ENCODE measurements around the gene ZNF761. TPM values are rescaled to one million over a fixed set of nuclear protein-coding genes. Genes with fewer than 3 reads are reported as not detected.
"Not testable (repeated sequence)": the region's sequence is repeated elsewhere in the genome, so short reads cannot be mapped to it uniquely, and the experiment has no call there.

ZNF761 gene
- total and polyA plus RNA-seq, 2 donors (not counting 1 experiment from before 2014, with no cell fraction given) = 10.7 to 11.5 TPM

DNA sequence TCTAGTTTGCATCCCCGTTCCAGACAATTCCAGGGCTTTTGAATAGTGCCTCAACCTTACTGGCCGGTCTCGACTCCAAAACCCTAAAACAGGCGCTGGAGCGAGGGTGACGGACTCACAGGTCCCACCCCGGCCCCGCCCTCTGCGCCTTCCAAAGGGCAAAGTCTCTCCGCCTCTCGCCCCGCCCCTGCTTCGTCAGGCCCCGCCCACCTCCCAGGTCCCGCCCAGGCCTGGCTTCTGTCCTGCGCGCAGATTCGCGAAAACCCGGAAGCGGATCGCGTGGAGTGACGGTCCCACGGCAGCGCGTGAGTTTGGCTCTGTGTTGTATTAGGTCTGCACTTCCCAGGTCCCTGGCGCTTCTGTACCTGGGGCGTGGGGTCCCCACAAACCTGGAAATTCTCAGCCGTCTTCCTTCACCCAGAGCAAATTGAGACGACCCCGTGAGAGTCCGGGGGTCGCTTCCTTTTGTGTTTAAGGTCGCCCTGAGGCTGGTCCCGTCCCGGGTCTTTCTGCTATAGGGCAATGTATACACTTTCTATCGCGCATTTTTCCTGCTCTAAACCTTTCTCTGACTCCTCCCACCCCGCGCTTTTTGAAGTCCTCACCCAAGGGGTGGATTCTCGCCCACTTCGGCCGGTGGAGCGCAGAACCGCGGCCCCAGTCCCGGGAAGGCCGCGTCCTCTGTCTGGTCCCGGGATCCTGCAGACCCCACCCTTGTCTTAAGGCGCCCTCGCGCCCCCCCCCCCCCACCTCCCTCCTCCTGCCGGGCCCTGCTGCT lies 35.9 kb downstream of the ZNF761 start, which contains the start of gene ZNF813:
Gene ZNF813 (plus strand): TSS at position 249 of the 778 bp plus-strand sequence. CDS start 16,090 bp downstream, outside the sequence.
- no peaks in the 10 kb centered on the region for H3K36me3 ChIP-seq (ENCODE audit: control insufficient read depth, insufficient read depth, low read length)
- no peaks in the 10 kb centered on the region for H3K27me3 ChIP-seq (ENCODE audit: control insufficient read depth, insufficient read depth, low read length)
- TF ChIP-seq, protein P1, sequence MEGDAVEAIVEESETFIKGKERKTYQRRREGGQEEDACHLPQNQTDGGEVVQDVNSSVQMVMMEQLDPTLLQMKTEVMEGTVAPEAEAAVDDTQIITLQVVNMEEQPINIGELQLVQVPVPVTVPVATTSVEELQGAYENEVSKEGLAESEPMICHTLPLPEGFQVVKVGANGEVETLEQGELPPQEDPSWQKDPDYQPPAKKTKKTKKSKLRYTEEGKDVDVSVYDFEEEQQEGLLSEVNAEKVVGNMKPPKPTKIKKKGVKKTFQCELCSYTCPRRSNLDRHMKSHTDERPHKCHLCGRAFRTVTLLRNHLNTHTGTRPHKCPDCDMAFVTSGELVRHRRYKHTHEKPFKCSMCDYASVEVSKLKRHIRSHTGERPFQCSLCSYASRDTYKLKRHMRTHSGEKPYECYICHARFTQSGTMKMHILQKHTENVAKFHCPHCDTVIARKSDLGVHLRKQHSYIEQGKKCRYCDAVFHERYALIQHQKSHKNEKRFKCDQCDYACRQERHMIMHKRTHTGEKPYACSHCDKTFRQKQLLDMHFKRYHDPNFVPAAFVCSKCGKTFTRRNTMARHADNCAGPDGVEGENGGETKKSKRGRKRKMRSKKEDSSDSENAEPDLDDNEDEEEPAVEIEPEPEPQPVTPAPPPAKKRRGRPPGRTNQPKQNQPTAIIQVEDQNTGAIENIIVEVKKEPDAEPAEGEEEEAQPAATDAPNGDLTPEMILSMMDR (conservative IDR thresholded peaks at IDR 0.05 in 1 of 2, IDR thresholded peaks at IDR 0.05 in 1 of 2; ENCODE audit: low read depth in 1 of 2, low read length in 2 of 2) = no peak
- no peak for TF ChIP-seq EZH2 (IDR thresholded peaks at IDR 0.05; ENCODE audit: low read length, missing control alignments)
- H3K4me2 ChIP-seq (ENCODE audit: extremely low read depth, insufficient read depth, low read length) = peak within 1 kb of the TSS; percentile 87
- H3K27ac ChIP-seq (ENCODE audit: insufficient read depth, low read length) = peak within 1 kb of the TSS; percentile 67
- peak within 1 kb of the TSS; percentile 91 for H2AFZ ChIP-seq (ENCODE audit: low read length)
- H3K79me2 ChIP-seq (ENCODE audit: control insufficient read depth, insufficient read depth, low read length) = no peaks in the 10 kb centered on the region
- peak within 1 kb of the TSS; percentile 66 for H3K9ac ChIP-seq (ENCODE audit: insufficient read depth, low read length)
- H3K4me3 ChIP-seq (replicated peaks in 1 of 4; ENCODE audit: control extremely low read depth in 1 of 4, insufficient read depth in 1 of 4, low read depth in 3 of 4, low read length in 4 of 4) = peak within 1 kb of the TSS; percentile 63 to 81 (median 78)
- peak; percentile 76 to 86 for DNase-seq (ENCODE audit: low read depth in 2 of 2)
- H3K9me3 ChIP-seq (ENCODE audit: control insufficient read depth, insufficient read depth, low read depth, low read length) = no peaks in the 10 kb centered on the region
- H4K20me1 ChIP-seq (ENCODE audit: control insufficient read depth, extremely low read depth, insufficient read depth, low read length) = no peaks in the 10 kb centered on the region
- H3K4me1 ChIP-seq (ENCODE audit: control insufficient read depth, extremely low read depth, insufficient read depth, low read length) = no peaks in the 10 kb centered on the region

DNA sequence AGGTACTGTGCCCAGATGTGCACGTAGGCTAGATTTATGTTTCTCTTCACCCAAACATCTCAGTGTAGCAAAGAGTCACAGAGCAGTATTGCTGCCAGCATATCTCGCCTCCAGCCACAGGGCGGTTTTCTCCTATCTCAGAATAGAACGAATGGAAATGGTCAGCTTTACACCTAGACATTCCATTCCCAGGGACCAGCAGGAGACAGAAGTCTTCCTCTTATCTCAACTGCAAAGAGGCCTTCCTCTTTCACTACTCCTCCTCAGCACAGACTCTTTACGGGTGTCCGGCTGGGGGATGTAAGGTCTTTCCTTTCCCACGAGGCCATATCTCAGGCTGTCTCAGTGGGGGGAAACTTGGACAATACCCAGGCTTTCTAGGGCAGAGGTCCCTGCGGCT lies 36.8 kb downstream of the ZNF761 start:
- DNase-seq (ENCODE audit: low read depth in 2 of 2); H3K79me2 ChIP-seq (ENCODE audit: control insufficient read depth, insufficient read depth, low read length); H3K27me3 ChIP-seq (ENCODE audit: control insufficient read depth, insufficient read depth, low read length); H3K27ac ChIP-seq (ENCODE audit: insufficient read depth, low read length); H3K4me1 ChIP-seq (ENCODE audit: control insufficient read depth, extremely low read depth, insufficient read depth, low read length); H3K9me3 ChIP-seq (ENCODE audit: control insufficient read depth, insufficient read depth, low read depth, low read length); H2AFZ ChIP-seq (ENCODE audit: low read length); H4K20me1 ChIP-seq (ENCODE audit: control insufficient read depth, extremely low read depth, insufficient read depth, low read length); H3K36me3 ChIP-seq (ENCODE audit: control insufficient read depth, insufficient read depth, low read length); H3K9ac ChIP-seq (ENCODE audit: insufficient read depth, low read length): not testable (repeated sequence)
- peak overlapping the region in 3 of 4 experiments; percentile 52 to 78 (median 77) for H3K4me3 ChIP-seq (replicated peaks in 1 of 4; ENCODE audit: control extremely low read depth in 1 of 4, insufficient read depth in 1 of 4, low read depth in 3 of 4, low read length in 4 of 4)
- H3K4me2 ChIP-seq (ENCODE audit: extremely low read depth, insufficient read depth, low read length) = peak overlapping the region; percentile 75

DNA sequence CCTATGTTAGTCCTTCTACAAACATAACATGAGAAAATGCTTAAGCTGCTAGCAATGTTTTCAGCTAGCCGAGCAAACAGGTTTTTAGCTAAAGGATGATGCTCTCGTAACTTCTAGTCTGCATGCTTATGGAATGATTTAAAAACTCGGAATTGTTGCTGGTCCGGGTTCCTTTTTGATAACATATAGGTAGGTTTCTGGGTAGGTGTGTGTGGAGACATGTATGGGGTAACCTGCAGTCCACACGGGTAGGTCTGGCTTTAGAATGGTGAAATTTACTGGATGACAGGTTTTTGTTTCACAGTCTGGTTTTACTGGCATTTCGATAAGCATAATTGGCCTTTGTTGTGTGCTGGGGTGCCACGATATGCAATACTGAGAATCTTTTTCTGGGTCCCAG lies 40.1 kb downstream of the ZNF761 start:
- Histone ChIP-seq H4K20me1 (ENCODE audit: control insufficient read depth, extremely low read depth, insufficient read depth, low read length) (no peaks in the 10 kb centered on the region), H3K27me3 (ENCODE audit: control insufficient read depth, insufficient read depth, low read length) (no peaks in the 10 kb centered on the region), H3K4me1 (ENCODE audit: control insufficient read depth, extremely low read depth, insufficient read depth, low read length) (no peaks in the 10 kb centered on the region), H3K4me3 (replicated peaks in 1 of 4; ENCODE audit: control extremely low read depth in 1 of 4, insufficient read depth in 1 of 4, low read depth in 3 of 4, low read length in 4 of 4) (no peak overlapping the region), H3K4me2 (ENCODE audit: extremely low read depth, insufficient read depth, low read length) (no peak overlapping the region), H3K79me2 (ENCODE audit: control insufficient read depth, insufficient read depth, low read length) (no peaks in the 10 kb centered on the region), H2AFZ (ENCODE audit: low read length) (no peak overlapping the region), H3K9me3 (ENCODE audit: control insufficient read depth, insufficient read depth, low read depth, low read length) (no peaks in the 10 kb centered on the region), H3K27ac (ENCODE audit: insufficient read depth, low read length) (no peak overlapping the region), H3K36me3 (ENCODE audit: control insufficient read depth, insufficient read depth, low read length) (no peaks in the 10 kb centered on the region), H3K9ac (ENCODE audit: insufficient read depth, low read length) (no peak overlapping the region)
- no peak for TF ChIP-seq EZH2 (IDR thresholded peaks at IDR 0.05; ENCODE audit: low read length, missing control alignments)
- TF ChIP-seq, protein P1 (conservative IDR thresholded peaks at IDR 0.05 in 1 of 2, IDR thresholded peaks at IDR 0.05 in 1 of 2; ENCODE audit: low read depth in 1 of 2, low read length in 2 of 2) = no peak
- no peak for DNase-seq (ENCODE audit: low read depth in 2 of 2)

DNA sequence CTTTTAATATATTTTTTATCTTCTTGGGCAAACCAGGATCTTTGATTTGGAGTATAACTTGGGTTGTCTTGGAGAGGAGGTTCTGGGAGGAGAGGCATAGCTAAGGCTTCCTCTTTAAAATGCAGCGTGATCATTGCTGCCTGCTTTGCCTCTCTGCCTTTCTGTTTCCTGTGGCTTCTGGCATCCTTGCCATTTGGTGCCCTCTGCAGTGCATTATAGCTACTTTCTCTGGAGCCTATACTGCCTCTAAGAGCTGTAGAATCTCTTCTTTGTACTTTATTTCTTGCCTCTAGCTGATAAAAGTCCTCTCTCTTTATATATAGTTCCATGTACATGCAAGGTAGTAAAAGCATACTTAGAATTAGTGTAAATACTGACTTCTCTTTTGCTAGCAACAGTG lies 43.0 kb downstream of the ZNF761 start:
- H3K36me3 ChIP-seq (ENCODE audit: control insufficient read depth, insufficient read depth, low read length); DNase-seq (ENCODE audit: low read depth in 2 of 2); H3K4me2 ChIP-seq (ENCODE audit: extremely low read depth, insufficient read depth, low read length); H3K79me2 ChIP-seq (ENCODE audit: control insufficient read depth, insufficient read depth, low read length); H4K20me1 ChIP-seq (ENCODE audit: control insufficient read depth, extremely low read depth, insufficient read depth, low read length); H3K9ac ChIP-seq (ENCODE audit: insufficient read depth, low read length); H3K27me3 ChIP-seq (ENCODE audit: control insufficient read depth, insufficient read depth, low read length); H3K9me3 ChIP-seq (ENCODE audit: control insufficient read depth, insufficient read depth, low read depth, low read length); H3K27ac ChIP-seq (ENCODE audit: insufficient read depth, low read length); H3K4me3 ChIP-seq (replicated peaks in 1 of 4; ENCODE audit: control extremely low read depth in 1 of 4, insufficient read depth in 1 of 4, low read depth in 3 of 4, low read length in 4 of 4); H2AFZ ChIP-seq (ENCODE audit: low read length); H3K4me1 ChIP-seq (ENCODE audit: control insufficient read depth, extremely low read depth, insufficient read depth, low read length): not testable (repeated sequence)

DNA sequence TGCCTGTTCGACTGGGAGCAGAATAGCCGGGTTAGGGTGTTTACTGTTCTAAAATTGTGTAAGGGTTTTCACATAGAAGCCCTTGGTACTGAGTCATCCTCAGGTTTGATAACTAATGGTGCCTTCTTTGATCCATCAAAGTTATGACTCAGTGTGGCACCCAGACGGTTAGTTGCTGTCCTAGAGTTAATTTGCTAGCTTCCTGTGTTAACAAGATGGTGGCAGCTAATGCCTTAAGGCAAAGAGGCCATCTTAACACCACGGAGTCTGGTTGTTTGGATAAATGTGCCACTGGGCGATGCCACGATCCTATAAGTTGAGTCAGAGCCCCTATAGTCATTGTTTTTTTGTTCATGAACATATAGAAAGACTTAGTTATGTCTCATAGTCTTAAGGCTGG lies 43.7 kb downstream of the ZNF761 start:
- not testable (repeated sequence) for H3K9ac ChIP-seq (ENCODE audit: insufficient read depth, low read length); H2AFZ ChIP-seq (ENCODE audit: low read length); H3K79me2 ChIP-seq (ENCODE audit: control insufficient read depth, insufficient read depth, low read length); H3K27me3 ChIP-seq (ENCODE audit: control insufficient read depth, insufficient read depth, low read length); H3K4me3 ChIP-seq (replicated peaks in 1 of 4; ENCODE audit: control extremely low read depth in 1 of 4, insufficient read depth in 1 of 4, low read depth in 3 of 4, low read length in 4 of 4); H3K4me2 ChIP-seq (ENCODE audit: extremely low read depth, insufficient read depth, low read length); H3K36me3 ChIP-seq (ENCODE audit: control insufficient read depth, insufficient read depth, low read length); H3K4me1 ChIP-seq (ENCODE audit: control insufficient read depth, extremely low read depth, insufficient read depth, low read length); H3K9me3 ChIP-seq (ENCODE audit: control insufficient read depth, insufficient read depth, low read depth, low read length); H4K20me1 ChIP-seq (ENCODE audit: control insufficient read depth, extremely low read depth, insufficient read depth, low read length); H3K27ac ChIP-seq (ENCODE audit: insufficient read depth, low read length)
- DNase-seq (ENCODE audit: low read depth in 2 of 2) = peak in 1 of 2 donors; percentile 2
